IPS DF 19.7 (cell line): ENCODE results near the gene IFIT5.
"Not testable (repeated sequence)": the region's sequence is repeated elsewhere in the genome, so short reads cannot be mapped to it uniquely, and the experiment has no call there.

Experiments
- DNase-seq: peaks from one replicate; pipeline ENCODE4 v3.0.0-alpha.2; 2013; ENCODE audit warnings: low read depth, low spot score

Gene IFIT5

DNA sequence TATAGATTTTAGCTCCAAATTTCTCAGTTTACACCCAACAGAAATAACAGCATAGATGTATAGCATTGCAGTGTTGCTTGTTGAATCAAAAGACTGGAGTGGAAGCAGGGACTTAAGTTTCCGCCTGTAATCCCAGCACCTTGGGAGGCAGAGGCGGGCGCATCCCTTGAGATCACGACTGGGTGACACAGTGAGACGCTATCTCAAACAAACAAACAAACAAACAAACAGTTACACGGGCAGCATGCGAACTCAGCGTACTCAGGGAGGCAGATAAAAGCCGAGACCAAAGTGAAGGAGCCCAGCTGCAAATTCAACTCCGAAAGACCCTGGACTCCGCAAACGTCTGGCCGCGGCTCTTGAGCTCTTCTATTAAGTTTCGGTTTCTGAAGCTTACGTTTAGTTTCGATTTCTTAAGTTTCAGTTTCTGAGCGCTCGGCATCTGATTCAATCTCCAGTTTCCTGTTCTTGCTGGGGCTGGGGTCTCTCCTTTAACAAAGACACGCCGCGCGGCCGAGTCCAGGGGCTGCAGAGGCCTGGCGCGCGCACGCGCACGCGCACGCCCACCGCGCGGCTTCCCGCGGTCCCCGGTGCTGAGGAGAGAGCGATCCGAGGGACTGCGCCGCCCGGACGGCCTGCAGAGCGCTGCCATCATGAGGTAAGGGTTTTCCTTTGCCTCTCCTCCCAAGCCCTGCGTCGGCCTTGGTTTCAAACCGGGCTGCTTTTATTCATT is at the start of gene IFIT5:
Gene IFIT5, plus strand, starts transcription at position 423 of the 733 bp plus-strand sequence. Its CDS starts 231 bp downstream, at position 654.
- DNase-seq = peak; percentile 23

DNA sequence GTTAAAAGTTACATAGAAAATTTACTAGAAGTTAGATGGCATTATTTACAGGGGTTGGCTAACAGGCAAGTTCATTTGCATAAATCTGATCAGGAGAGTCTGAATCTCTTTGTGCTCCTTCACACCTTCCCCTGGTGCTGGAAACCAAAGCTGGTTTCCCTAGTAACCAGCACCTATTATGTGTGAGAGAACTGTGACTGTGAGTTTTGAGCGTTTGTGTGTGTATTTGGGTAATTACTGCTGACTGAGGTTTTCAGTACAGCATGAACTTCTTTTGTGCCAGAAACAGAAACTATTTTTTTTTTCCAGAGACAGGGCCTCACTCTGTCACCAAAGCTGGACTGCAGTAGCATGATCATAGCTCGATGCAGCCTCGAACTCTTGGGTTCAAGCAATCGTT is 46.8 kb upstream of the IFIT5 start:
- no peak for DNase-seq

GRCh38 chr10:89368129-89368528 is 46.2 kb upstream of the IFIT5 start:
- DNase-seq = no peak

GRCh38 chr10:89369156-89370105 is 44.9 kb upstream of the IFIT5 start:
- DNase-seq = no peak

- no peak for DNase-seq
These were observed 43.3 kb upstream of the IFIT5 start for GRCh38 chr10:89371079-89371478.

DNA sequence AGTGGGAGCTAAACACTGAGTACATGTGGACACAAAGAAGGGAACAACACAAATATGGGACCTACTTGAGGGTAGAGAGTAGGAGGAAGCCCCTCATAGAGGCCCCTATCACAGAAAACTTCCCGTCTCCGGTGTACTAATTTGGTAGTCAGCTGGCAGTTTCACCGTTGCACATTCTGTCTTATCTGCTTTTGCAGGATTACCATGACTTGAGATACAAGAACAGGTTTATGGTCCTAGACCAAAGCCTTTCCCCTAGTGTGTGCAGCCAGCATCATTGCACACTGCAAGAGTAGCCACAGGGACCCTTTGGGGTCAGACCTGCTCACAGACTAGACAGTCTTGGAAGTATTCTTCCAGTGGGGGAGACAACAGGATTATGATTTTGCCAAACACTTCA is 42.4 kb upstream of the IFIT5 start:
- no peak for DNase-seq

GRCh38 chr10:89373916-89374711 is 40.3 kb upstream of the IFIT5 start:
- DNase-seq = no peak

GRCh38 chr10:89374713-89375141 is 39.6 kb upstream of the IFIT5 start:
- DNase-seq = no peak

GRCh38 chr10:89377705-89378637 is 36.4 kb upstream of the IFIT5 start, which contains the start of gene IFIT1B:
Gene IFIT1B, plus strand, starts transcription at chr10:89378056. Its CDS starts 80 bp downstream, at chr10:89378136.
- DNase-seq = no peak

GRCh38 chr10:89379103-89379502 is 35.3 kb upstream of the IFIT5 start:
- DNase-seq = no peak

DNA sequence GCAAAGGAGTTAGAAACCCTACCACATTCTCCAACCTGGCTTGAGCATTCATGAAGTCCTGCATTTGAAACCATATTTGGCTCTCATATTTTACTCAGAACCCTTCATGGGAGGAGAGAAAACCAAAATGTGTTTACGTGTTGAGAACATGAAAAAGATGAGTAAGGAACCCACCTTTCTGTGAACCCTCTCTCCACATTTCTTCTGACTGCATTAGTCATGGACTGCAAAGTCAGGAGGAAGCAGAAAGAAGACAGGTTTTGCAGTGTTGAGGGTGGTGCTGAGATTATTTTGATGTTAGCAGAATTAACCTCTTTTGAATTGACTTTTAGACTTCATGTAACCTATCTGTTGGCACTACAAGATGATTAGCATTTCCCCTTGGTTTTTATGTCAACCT is 31.6 kb upstream of the IFIT5 start:
- DNase-seq = no peak

- no peak for DNase-seq
These were observed 29.7 kb upstream of the IFIT5 start for GRCh38 chr10:89384474-89385340.

DNA sequence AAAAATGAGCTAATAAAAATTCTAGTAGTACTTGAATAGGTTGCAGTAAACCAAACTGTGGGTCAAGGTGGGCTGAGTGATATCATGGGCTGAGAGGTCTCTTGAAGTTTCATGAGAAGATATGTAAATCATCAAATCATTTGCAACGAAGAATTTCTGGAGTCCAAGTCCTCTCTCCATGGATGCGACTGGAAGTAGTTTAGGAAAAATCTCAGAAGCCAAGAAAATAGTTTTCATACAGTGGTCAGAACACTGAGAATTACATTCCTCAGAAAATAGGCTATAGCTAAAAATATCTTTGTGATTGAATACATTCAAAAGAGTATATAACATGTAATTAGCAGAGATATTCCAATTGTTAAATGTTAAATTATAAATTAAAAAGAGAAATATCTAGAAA is 25.6 kb upstream of the IFIT5 start:
- DNase-seq = no peak

- no peak for DNase-seq
These were observed 25.1 kb upstream of the IFIT5 start for GRCh38 chr10:89389254-89389653.

DNA sequence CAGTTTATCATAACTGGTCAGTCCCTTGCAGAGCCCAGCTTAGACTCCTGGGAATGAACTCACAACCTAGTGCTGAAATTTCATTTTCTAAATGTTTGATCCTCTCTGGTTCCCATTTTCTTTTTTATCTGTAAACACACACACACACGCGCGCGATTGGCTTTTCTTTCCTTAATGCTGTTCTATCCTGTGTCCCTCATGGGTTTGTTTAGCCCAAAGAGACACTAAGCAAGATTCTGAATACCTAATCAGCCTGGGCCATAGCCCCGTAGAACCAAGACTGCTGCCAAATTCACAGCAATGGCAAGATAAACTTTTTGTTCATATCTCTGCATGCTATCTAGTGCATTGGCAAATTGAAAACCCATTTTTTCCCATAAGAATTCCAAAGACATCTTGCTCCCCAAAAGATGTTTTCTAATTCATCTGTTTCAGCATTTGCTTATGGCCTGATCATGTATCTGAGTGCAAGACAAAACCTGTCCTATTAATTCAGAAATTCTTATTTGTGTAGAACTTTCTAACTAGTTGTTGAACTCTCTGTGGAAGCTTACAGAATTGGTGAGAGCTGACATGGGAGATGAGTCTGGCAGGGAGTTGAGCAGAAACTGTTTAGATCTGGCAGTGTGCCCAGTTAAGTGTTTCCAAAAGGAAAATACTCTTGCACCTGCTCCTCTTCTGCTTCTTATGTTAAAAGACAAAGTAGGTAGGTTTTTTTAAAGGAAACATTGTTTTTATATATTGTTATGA is 23.7 kb upstream of the IFIT5 start:
- no peak for DNase-seq

GRCh38 chr10:89391226-89391576 is 23.2 kb upstream of the IFIT5 start:
- DNase-seq = not testable (repeated sequence)

GRCh38 chr10:89391907-89392756 is 22.2 kb upstream of the IFIT5 start, which contains the start of gene IFIT1:
Gene IFIT1, plus strand, starts transcription at chr10:89392623. Its CDS starts 90 bp downstream, at chr10:89392713.
- DNase-seq = peak; percentile 42

GRCh38 chr10:89392974-89393373 is 21.4 kb upstream of the IFIT5 start:
- no peak for DNase-seq
